Brain microvascular endothelial cell (primary cell): ENCODE data around the gene FAAP20.
A peak's percentile ranks its signal among the peaks of the same experiment; 100 is the strongest.

Experiments
- DNase-seq: peaks from one replicate; pipeline ENCODE4 v3.0.0-alpha.2; 2020
- H3K27ac ChIP-seq: fragments of 250-450 bp; sonication (Bioruptor Pico); 2 replicates; pipeline ENCODE4 v1.5.1; 2020; ENCODE audit warnings: mild to moderate bottlenecking, moderate library complexity
- H3K27me3 ChIP-seq: fragments of 250-450 bp; sonication (Bioruptor Pico); replicated peaks from 2 replicates; pipeline ENCODE4 v1.5.1; 2020; ENCODE audit warnings: mild to moderate bottlenecking
- H3K36me3 ChIP-seq: fragments of 250-450 bp; sonication (Bioruptor Pico); replicated peaks from 2 replicates; pipeline ENCODE4 v1.5.1; 2020; ENCODE audit warnings: mild to moderate bottlenecking
- H3K4me3 ChIP-seq: 2 replicates; pipeline ENCODE4 v1.5.1; 2011; ENCODE audit warnings: low read depth, mild to moderate bottlenecking, control low read depth, low read length, moderate library complexity
- in situ Hi-C: cut with HindIII; loops from 2 replicates; pipeline ENCODE4 v1.10.0; 2017; ENCODE audit warnings: low sequenced_read_pairs, low pct_ligation_motif_present
- TF ChIP-seq, protein P1 (sequence below): IDR thresholded peaks from 2 replicates; pipeline ENCODE4 v1.5.1; 2011; ENCODE audit warnings: low read depth, mild to moderate bottlenecking, moderate library complexity, low read length, control low read depth, inconsistent platforms; ENCODE audit errors: missing control alignments

Gene FAAP20

DNA sequence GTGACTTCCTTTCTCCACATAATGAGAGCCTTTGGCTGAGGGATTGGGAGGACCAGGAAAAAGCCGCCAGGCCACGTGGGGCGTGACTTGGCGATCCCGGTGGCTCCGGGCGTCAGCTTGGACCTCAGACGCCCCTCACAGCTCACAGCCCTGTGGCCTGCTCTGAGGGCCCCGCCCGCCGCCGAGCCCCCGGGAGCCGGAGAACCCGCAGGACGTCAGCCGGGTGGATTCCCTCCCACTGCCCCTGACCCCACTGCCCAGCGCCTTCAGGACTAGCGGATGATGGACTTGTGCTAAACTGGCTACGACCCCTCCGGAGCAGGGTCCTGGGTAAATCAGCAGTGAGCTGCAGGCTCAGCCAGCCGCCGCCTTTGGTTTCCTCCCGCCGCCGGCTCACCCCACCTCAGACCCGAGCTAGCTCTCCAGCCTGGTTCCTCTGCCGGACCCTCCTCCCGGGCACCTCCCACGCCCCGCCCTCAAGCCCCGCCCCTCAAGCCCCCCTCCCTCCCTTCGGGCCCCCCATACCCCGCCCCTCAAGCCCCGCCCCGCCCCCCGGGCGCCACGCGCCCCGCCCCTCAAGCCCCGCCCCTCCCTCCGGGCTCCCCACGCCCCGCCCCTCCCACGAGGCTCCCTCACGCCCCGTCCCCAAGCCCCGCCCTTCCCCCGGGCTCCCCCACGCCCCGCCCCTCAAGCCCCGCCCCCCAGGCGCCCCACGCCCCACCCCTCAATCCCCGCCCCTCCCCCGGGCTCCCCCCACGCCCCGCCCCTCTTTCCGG lies 10.0 kb upstream of the FAAP20 start:
- Histone ChIP-seq H3K36me3 (no peaks in the 10 kb centered on the region), H3K27me3 (no peaks in the 10 kb centered on the region), H3K4me3 (peak overlapping the region; percentile 61), H3K27ac (peak overlapping the region; percentile 19)
- in situ Hi-C loops, result loop anchor here (25.0 kb wide), 1 partner anchor 108 kb away; no protein-coding TSS in a partner anchor
- DNase-seq, result no peak
- TF ChIP-seq, protein P1, sequence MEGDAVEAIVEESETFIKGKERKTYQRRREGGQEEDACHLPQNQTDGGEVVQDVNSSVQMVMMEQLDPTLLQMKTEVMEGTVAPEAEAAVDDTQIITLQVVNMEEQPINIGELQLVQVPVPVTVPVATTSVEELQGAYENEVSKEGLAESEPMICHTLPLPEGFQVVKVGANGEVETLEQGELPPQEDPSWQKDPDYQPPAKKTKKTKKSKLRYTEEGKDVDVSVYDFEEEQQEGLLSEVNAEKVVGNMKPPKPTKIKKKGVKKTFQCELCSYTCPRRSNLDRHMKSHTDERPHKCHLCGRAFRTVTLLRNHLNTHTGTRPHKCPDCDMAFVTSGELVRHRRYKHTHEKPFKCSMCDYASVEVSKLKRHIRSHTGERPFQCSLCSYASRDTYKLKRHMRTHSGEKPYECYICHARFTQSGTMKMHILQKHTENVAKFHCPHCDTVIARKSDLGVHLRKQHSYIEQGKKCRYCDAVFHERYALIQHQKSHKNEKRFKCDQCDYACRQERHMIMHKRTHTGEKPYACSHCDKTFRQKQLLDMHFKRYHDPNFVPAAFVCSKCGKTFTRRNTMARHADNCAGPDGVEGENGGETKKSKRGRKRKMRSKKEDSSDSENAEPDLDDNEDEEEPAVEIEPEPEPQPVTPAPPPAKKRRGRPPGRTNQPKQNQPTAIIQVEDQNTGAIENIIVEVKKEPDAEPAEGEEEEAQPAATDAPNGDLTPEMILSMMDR, result no peak

DNA sequence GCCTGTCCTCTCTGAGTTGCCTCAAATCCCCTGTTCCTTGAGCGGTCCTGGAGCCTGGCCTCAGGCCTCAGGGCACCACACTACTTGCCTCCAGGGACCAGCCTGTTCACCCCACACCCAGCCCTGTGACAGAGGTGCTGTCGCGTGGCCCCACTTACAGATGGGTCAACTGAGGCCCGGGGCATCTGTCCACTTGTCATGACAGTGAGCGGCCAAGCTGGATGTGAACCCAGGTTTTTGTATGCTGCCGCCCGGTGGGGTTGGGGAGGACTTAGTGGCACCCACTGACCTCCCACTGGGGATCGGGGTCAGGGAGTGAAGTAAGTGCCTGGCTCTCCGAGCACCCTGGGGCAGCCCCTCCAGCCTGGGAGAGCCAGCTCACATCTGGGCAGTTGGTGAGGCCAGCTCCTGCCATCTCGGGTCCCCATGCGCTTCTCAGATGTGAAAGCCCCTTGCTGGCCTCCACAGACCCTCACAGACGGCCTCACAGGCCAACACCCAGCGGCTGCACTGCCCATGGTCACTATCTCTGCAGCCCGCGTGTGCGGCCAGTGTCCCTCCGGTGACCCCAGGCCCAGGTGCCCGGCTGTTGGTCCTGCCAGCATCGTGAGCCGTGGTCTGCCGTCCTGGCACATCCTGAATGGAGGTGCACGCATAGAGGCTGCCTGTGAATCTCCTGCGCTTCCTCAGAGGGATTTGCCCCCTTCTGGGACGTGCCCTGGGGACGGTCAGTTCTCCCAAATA lies 9.3 kb upstream of the FAAP20 start:
- no peaks in the 10 kb centered on the region for H3K36me3 ChIP-seq
- TF ChIP-seq, protein P1, result no peak
- no peak overlapping the region for H3K27ac ChIP-seq
- peak overlapping the region; percentile 61 for H3K4me3 ChIP-seq
- in situ Hi-C loops, result loop anchor here (25.0 kb wide), 1 partner anchor 108 kb away; no protein-coding TSS in a partner anchor
- no peaks in the 10 kb centered on the region for H3K27me3 ChIP-seq
- DNase-seq, result no peak

DNA sequence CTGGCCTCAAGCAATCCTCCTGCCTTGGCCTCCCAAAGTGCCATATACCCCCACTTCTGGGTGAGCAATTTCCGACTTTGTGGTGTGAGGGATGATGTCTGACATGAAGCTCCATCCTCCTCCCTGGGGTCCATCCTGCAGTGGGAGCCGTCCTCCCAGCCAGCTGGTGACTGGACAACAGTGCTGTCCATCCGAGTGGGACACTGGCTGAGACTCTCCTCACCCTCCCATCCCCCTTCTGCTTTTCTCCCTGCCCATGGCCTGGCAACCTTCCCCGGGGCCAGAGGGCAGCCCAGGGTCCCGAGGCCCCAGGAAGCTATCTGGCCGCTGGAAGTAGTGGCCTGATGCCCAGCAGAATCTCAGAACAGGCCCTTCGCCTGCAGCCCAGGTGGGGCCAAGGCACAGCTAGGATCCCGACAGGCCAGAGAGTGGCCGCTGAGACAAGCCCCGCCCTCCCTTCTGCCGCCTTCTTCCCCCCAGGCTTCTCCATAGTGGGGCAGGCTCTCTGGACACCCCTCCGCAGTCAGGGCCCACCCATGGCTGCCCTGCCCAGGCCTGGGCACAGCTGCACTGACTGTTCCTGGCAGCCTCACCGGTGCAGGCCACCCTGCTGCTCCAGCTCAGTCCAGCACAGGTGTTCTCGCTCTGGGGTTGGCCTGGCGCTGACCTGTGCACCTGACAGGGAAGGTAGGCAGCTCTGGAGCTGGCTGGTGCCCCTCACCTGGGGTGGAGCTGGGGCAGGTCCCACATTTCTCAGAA lies 8.4 kb upstream of the FAAP20 start:
- in situ Hi-C loops, result loop anchor here (25.0 kb wide), 1 partner anchor 109 kb away; no protein-coding TSS in a partner anchor
- no peak overlapping the region for H3K27ac ChIP-seq
- TF ChIP-seq, protein P1, result no peak
- no peaks in the 10 kb centered on the region for H3K36me3 ChIP-seq
- no peak for DNase-seq
- H3K27me3 ChIP-seq, result no peaks in the 10 kb centered on the region
- H3K4me3 ChIP-seq, result no peak overlapping the region

DNA sequence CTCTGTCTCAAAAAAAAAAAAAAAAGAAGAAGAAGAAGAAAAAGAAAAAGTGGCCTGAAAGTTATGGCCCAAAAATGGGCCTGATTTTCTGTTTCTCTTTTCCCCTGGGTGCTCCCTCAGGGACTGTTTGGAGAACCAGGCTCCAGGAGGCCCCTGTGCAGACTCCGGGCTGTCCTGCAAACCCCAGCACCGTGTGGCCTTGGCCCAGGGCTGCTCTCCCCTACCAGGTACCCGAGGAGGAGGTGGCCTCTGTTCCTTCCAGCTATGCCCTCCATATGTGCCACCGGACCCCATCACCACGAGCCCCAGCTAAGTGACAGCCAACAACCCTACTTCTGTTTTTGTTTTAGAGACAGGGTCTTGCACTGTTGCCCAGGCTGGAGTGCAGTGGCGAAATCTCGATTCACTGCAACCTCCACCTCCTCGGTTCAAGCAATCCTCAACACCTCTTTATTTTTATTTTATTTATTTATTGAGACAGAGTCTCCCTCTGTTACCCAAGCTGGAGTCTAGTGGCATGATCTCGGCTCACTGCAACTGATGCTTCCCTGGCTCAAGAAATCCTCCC lies 7.5 kb upstream of the FAAP20 start:
- TF ChIP-seq, protein P1, result no peak
- no peak overlapping the region for H3K4me3 ChIP-seq
- in situ Hi-C loops, result loop anchor here (25.0 kb wide), 1 partner anchor 110 kb away; no protein-coding TSS in a partner anchor
- H3K27me3 ChIP-seq, result no peaks in the 10 kb centered on the region
- no peak for DNase-seq
- no peak overlapping the region for H3K27ac ChIP-seq
- H3K36me3 ChIP-seq, result no peaks in the 10 kb centered on the region

DNA sequence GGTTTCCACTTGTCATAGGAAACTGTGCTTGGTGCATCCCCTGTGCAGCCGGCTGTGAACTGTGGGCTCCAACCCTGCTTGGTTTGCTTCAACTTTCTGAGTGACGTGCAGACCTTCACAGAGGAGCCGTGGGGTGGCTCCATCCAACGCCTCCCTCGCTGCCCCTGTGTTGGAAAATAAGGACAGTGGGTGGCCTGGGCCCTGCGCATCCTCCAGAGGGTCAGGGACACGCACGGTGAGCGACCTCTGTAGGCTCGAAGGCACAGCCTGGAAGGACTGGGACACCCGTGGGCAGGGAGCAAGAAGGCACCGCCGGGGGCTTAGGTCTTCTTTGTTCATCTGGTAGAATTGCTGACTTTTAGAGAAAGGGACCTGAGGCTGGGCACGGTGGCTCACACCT lies 6.5 kb upstream of the FAAP20 start:
- no peak for DNase-seq
- no peak overlapping the region for H3K4me3 ChIP-seq
- in situ Hi-C loops, result loop anchor here (25.0 kb wide), 1 partner anchor 111 kb away; no protein-coding TSS in a partner anchor
- H3K27ac ChIP-seq, result no peak overlapping the region
- H3K36me3 ChIP-seq, result no peaks in the 10 kb centered on the region
- H3K27me3 ChIP-seq, result no peaks in the 10 kb centered on the region
- TF ChIP-seq, protein P1, result no peak
